ENCODE measurements around the gene CDH23.

DNA sequence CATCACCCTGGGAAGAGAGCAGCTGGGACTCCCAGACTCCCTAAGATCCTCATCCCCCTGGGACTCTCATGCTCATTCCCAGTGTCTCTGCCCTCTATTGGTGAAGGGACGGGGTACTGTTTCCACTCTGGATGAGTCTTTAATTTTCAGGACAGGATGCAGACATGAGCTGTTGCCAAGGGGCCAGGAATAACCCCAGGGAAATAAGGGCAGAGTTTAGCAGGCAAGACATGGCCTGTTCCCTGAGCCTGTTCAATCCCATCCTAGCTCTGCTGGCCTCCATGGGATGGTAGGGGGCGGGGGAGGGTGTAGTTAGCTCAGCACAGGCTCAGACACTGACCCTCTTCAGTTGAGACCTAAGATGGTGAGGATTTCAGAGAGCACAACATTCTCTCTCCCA lies 308.9 kb downstream of the CDH23 start:
- TF ChIP-seq HDGF (IDR thresholded peaks at IDR 0.05; ENCODE audit: borderline replicate concordance) (no peak), FOXA1 (IDR thresholded peaks at IDR 0.05) (no peak), FOXK2 (IDR thresholded peaks at IDR 0.05) (no peak)

Data from HEK293T (cell line).